Measurements from ENCODE around the gene KPNB1. TPM values are rescaled to one million over a fixed set of nuclear protein-coding genes. Genes with fewer than 3 reads are reported as not detected.

KPNB1 gene
- total RNA-seq, 1 experiment from 2014 or later = 538 TPM

- no peaks in the 10 kb centered on the region for H3K9me3 Mint-ChIP-seq (ENCODE audit: low read depth, unreplicated experiment)
- DNase-seq = no peak
- BruUV-seq (replicated peaks) = no TSS peak
- no peak for TF ChIP-seq CTCF (IDR thresholded peaks at IDR 0.05; ENCODE audit: unreplicated experiment)
- peaks cover 26% of the 10 kb centered on the region for H3K4me1 Mint-ChIP-seq (ENCODE audit: low read depth, unreplicated experiment)
- H3K4me3 Mint-ChIP-seq (ENCODE audit: low read depth, unreplicated experiment) = peak overlapping the region; percentile 86
- intact Hi-C loops (cut with micrococcal nuclease; ENCODE audit: unreplicated experiment) = no loop called here
- H3K36me3 Mint-ChIP-seq (ENCODE audit: insufficient read depth, unreplicated experiment) = peaks cover 48% of the 10 kb centered on the region
- H3K27me3 Mint-ChIP-seq (ENCODE audit: unreplicated experiment) = peaks cover 48% of the 10 kb centered on the region
- CTCF ChIA-PET = interaction anchor here (0.6 to 0.8 kb wide), 3 partner anchors 19 to 143 kb away, joined by 3 to 7 read pairs (median 3); no protein-coding TSS in a partner anchor
- peak overlapping the region; percentile 93 for H3K27ac Mint-ChIP-seq (ENCODE audit: unreplicated experiment)
These were observed 43.4 kb downstream of the KPNB1 start for GRCh38 chr17:47692895-47693730.

GRCh38 chr17:47693731-47694580 is 44.2 kb downstream of the KPNB1 start, which contains the start of gene TBKBP1:
Gene TBKBP1, plus strand, starts transcription at chr17:47694161. Its CDS starts 1,952 bp downstream, at chr17:47696113.
- BruUV-seq (replicated peaks) = no TSS peak
- Mint-ChIP-seq H3K27ac (ENCODE audit: unreplicated experiment) (peak within 1 kb of the TSS; percentile 93), H3K27me3 (ENCODE audit: unreplicated experiment) (peaks cover 48% of the 10 kb centered on the region), H3K9me3 (ENCODE audit: low read depth, unreplicated experiment) (no peaks in the 10 kb centered on the region), H3K4me1 (ENCODE audit: low read depth, unreplicated experiment) (peaks cover 26% of the 10 kb centered on the region), H3K4me3 (ENCODE audit: low read depth, unreplicated experiment) (peak within 1 kb of the TSS; percentile 86), H3K36me3 (ENCODE audit: insufficient read depth, unreplicated experiment) (peaks cover 44% of the 10 kb centered on the region)
- intact Hi-C loops (cut with micrococcal nuclease; ENCODE audit: unreplicated experiment) = no loop called here
- CTCF ChIA-PET = interaction anchor here (0.6 to 1.5 kb wide), 3 partner anchors 24 to 142 kb away, joined by 3 to 7 read pairs (median 6); no protein-coding TSS in a partner anchor
- no peak for TF ChIP-seq CTCF (IDR thresholded peaks at IDR 0.05; ENCODE audit: unreplicated experiment)
- DNase-seq = peak; percentile 52

- Mint-ChIP-seq H3K27me3 (ENCODE audit: unreplicated experiment) (peaks cover 48% of the 10 kb centered on the region), H3K27ac (ENCODE audit: unreplicated experiment) (peak overlapping the region; percentile 68), H3K9me3 (ENCODE audit: low read depth, unreplicated experiment) (no peaks in the 10 kb centered on the region), H3K4me1 (ENCODE audit: low read depth, unreplicated experiment) (peaks cover 26% of the 10 kb centered on the region), H3K36me3 (ENCODE audit: insufficient read depth, unreplicated experiment) (peaks cover 43% of the 10 kb centered on the region), H3K4me3 (ENCODE audit: low read depth, unreplicated experiment) (peak overlapping the region; percentile 86)
- no peak for DNase-seq
- TF ChIP-seq CTCF (IDR thresholded peaks at IDR 0.05; ENCODE audit: unreplicated experiment) = no peak
- intact Hi-C loops (cut with micrococcal nuclease; ENCODE audit: unreplicated experiment) = no loop called here
- BruUV-seq (replicated peaks) = no TSS peak
- CTCF ChIA-PET = interaction anchor here (1.5 kb wide), 1 partner anchor 23 kb away, joined by 6 read pairs; no protein-coding TSS in a partner anchor
These were observed 45.1 kb downstream of the KPNB1 start for GRCh38 chr17:47694581-47695428.

Measured in Calu3 (cell line).